Measurements from ENCODE around the gene SEC61B.

The SEC61B gene

GRCh38 chr9:99274016-99274415, 51.9 kb downstream of the SEC61B start:
- Histone ChIP-seq H3K4me1 (ENCODE audit: insufficient read depth, insufficient read length) (no peaks in the 10 kb centered on the region), H3K9me3 (ENCODE audit: insufficient read depth, low read length) (no peaks in the 10 kb centered on the region), H3K36me3 (ENCODE audit: insufficient read depth, insufficient read length, low read length) (no peaks in the 10 kb centered on the region), H3K9ac (ENCODE audit: insufficient read length, low read depth) (no peak overlapping the region), H3K4me3 (ENCODE audit: insufficient read length, low read depth) (no peak overlapping the region), H3K27me3 (ENCODE audit: insufficient read depth, insufficient read length) (no peaks in the 10 kb centered on the region)
- no peak for DNase-seq (ENCODE audit: low read depth, low spot score)
- TF ChIP-seq SUZ12 (IDR thresholded peaks at IDR 0.05; ENCODE audit: extremely low read depth, insufficient read depth, insufficient read length) = no peak

GRCh38 chr9:99274495-99274894, 52.4 kb downstream of the SEC61B start:
- Histone ChIP-seq H3K4me1 (ENCODE audit: insufficient read depth, insufficient read length) (no peaks in the 10 kb centered on the region), H3K9me3 (ENCODE audit: insufficient read depth, low read length) (no peaks in the 10 kb centered on the region)

More at GRCh38 chr9:99274495-99274894, 52.4 kb downstream of the SEC61B start:
- Histone ChIP-seq H3K4me3 (ENCODE audit: insufficient read length, low read depth) (no peak overlapping the region), H3K36me3 (ENCODE audit: insufficient read depth, insufficient read length, low read length) (no peaks in the 10 kb centered on the region), H3K27me3 (ENCODE audit: insufficient read depth, insufficient read length) (no peaks in the 10 kb centered on the region), H3K9ac (ENCODE audit: insufficient read length, low read depth) (no peak overlapping the region)
- no peak for TF ChIP-seq SUZ12 (IDR thresholded peaks at IDR 0.05; ENCODE audit: extremely low read depth, insufficient read depth, insufficient read length)
- no peak for TF ChIP-seq YY1 (IDR thresholded peaks at IDR 0.05; ENCODE audit: insufficient read depth, insufficient read length)
- TF ChIP-seq ZNF274 (IDR thresholded peaks at IDR 0.05; ENCODE audit: low read depth, low read length) = no peak
- no peak for DNase-seq (ENCODE audit: low read depth, low spot score)
